ENCODE results near the gene SOX21. TPM values are rescaled to one million over a fixed set of nuclear protein-coding genes. Genes with fewer than 3 reads are reported as not detected.

The SOX21 gene
- total RNA-seq, 4 donors from 2014 or later, result not detected

DNA sequence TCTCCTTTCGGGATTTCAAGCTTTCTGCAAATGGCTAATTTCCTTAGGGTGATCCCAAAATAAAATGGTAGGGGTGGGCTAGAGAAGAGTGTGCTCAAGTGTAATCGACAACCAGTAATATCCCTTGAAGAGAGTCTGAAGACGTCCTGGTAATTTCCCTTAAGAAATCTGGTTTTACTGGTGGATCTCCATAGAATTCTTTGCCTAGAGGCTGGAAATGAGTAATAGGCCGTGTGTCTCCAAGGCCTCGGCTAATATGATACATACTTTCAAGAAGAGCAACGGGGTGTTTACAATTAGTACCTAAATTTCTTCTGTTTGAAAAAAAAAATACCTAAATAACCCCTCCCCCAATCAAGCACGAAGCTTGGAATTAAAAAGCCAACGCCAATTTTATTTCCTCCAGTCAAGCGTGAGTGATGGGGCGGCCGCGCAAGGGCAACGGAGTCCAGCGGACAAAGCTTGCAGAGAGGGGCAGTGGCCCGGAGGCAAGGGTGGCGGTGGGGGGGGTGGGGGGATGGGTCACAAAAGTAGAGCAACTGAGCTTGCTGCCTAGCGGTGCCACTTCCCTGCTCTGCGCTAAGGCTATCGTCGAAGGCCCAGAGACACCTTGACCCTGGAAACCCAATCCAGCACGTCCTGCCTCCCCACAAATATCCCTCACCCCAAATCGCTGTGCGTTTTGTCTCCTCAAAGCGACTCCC is 7.8 kb downstream of the SOX21 start:
- Histone ChIP-seq H3K27me3 (peaks cover 100% of the 10 kb centered on the region), H3K9me3 (no peaks in the 10 kb centered on the region), H3K36me3 (no peaks in the 10 kb centered on the region), H3K4me3 (no peak overlapping the region), H3K4me1 (peaks cover 0 to 8% (median 6%) of the 10 kb centered on the region in 4 donors), H3K27ac (no peak overlapping the region)
- TF ChIP-seq EP300 (IDR thresholded peaks at IDR 0.05; ENCODE audit: low read depth) (no peak), POLR2A (IDR thresholded peaks at IDR 0.05) (no peak), POLR2AphosphoS5 (IDR thresholded peaks at IDR 0.05) (no peak)
- TF ChIP-seq, protein P1, sequence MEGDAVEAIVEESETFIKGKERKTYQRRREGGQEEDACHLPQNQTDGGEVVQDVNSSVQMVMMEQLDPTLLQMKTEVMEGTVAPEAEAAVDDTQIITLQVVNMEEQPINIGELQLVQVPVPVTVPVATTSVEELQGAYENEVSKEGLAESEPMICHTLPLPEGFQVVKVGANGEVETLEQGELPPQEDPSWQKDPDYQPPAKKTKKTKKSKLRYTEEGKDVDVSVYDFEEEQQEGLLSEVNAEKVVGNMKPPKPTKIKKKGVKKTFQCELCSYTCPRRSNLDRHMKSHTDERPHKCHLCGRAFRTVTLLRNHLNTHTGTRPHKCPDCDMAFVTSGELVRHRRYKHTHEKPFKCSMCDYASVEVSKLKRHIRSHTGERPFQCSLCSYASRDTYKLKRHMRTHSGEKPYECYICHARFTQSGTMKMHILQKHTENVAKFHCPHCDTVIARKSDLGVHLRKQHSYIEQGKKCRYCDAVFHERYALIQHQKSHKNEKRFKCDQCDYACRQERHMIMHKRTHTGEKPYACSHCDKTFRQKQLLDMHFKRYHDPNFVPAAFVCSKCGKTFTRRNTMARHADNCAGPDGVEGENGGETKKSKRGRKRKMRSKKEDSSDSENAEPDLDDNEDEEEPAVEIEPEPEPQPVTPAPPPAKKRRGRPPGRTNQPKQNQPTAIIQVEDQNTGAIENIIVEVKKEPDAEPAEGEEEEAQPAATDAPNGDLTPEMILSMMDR (IDR thresholded peaks at IDR 0.05), result no peak
- intact Hi-C loops (cut with DNase I; ENCODE audit: low total_unique reads) (no loop called here), in situ Hi-C loops (cut with MboI; ENCODE audit: low pct_ligation_motif_present in 1 of 4, low pct_unique_long_range_greater_than_20kb in 1 of 4, low sequenced_read_pairs in 3 of 4) (no loop called here)
- no peak for DNase-seq
- WGBS, 2 donors (ENCODE audit: low coverage in 1 of 2), result 27 to 29% methylated on average over 8 to 24 of the region's 24 CpGs

DNA sequence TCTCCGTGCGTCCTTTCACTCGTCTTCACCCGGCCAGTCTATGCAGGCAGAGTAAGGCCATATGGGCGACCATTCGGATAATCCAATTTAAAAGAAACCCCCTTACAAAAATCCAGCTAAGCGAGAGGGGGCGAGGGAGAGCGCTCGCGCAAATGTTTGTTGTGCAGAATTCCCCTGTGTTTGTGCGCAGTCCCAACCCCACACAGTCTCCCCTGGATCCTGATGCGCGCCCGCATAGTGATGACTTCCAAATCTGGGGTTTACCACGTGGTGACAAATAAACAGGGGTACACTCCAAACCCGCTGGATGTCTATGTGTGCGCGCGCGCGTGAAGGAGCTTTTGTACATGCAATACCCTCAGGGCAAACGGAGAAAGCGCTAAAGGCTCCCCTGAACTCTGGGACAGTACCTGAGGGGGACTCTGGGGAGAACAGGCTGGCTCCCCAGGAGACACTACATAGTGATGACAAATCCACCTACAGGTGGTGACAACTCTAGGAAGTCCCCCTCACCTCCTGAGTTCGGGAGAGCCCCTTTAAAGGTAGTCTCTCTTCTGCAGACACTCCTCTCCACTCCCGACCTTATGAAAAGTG is 8.5 kb downstream of the SOX21 start:
- Histone ChIP-seq H3K4me3 (no peak overlapping the region), H3K27ac (no peak overlapping the region), H3K4me1 (peaks cover 0 to 8% (median 6%) of the 10 kb centered on the region in 4 donors), H3K9me3 (no peaks in the 10 kb centered on the region), H3K27me3 (peaks cover 100% of the 10 kb centered on the region), H3K36me3 (no peaks in the 10 kb centered on the region)
- DNase-seq, result no peak
- intact Hi-C loops (cut with DNase I; ENCODE audit: low total_unique reads), result no loop called here
- in situ Hi-C loops (cut with MboI; ENCODE audit: low pct_ligation_motif_present in 1 of 4, low pct_unique_long_range_greater_than_20kb in 1 of 4, low sequenced_read_pairs in 3 of 4), result no loop called here
- no peak for TF ChIP-seq POLR2A (IDR thresholded peaks at IDR 0.05)
- TF ChIP-seq POLR2AphosphoS5 (IDR thresholded peaks at IDR 0.05), result no peak
- TF ChIP-seq, protein P1 (IDR thresholded peaks at IDR 0.05), result no peak
- TF ChIP-seq EP300 (IDR thresholded peaks at IDR 0.05; ENCODE audit: low read depth), result no peak
- WGBS, 2 donors (ENCODE audit: low coverage in 1 of 2), result 24 to 28% methylated on average over 17 to 26 of the region's 26 CpGs

DNA sequence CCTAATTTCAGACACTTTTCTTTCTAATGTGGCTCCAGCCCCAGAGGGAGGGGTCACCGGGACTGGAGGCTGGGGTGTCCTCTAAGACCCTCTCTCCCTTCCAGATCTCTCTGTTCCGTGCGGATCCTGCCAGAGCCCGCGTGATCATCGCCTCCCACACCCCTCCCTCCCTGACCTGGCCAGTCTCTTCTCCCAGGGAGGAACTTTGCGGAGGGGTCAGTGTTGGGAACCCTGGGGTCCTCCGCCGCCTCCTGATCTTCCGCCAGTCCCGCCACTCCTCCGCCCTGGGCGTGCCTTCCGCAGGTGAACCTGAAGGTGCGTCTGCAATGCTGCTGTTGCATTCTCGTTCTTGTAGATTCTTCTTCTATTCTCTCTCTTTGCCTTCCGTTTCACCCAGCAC is 9.1 kb downstream of the SOX21 start:
- Histone ChIP-seq H3K9me3 (no peaks in the 10 kb centered on the region), H3K4me1 (peaks cover 0 to 8% (median 6%) of the 10 kb centered on the region in 4 donors), H3K4me3 (no peak overlapping the region), H3K36me3 (no peaks in the 10 kb centered on the region), H3K27me3 (peaks cover 100% of the 10 kb centered on the region), H3K27ac (no peak overlapping the region)
- in situ Hi-C loops (cut with MboI; ENCODE audit: low pct_ligation_motif_present in 1 of 4, low pct_unique_long_range_greater_than_20kb in 1 of 4, low sequenced_read_pairs in 3 of 4) (no loop called here), intact Hi-C loops (cut with DNase I; ENCODE audit: low total_unique reads) (no loop called here)
- WGBS, 2 donors (ENCODE audit: low coverage in 1 of 2), result 8 to 13% methylated on average over 6 to 17 of the region's 17 CpGs
- TF ChIP-seq POLR2A (IDR thresholded peaks at IDR 0.05), result no peak
- no peak for TF ChIP-seq EP300 (IDR thresholded peaks at IDR 0.05; ENCODE audit: low read depth)
- no peak for TF ChIP-seq POLR2AphosphoS5 (IDR thresholded peaks at IDR 0.05)
- TF ChIP-seq, protein P1 (IDR thresholded peaks at IDR 0.05), result no peak
- DNase-seq, result no peak

DNA sequence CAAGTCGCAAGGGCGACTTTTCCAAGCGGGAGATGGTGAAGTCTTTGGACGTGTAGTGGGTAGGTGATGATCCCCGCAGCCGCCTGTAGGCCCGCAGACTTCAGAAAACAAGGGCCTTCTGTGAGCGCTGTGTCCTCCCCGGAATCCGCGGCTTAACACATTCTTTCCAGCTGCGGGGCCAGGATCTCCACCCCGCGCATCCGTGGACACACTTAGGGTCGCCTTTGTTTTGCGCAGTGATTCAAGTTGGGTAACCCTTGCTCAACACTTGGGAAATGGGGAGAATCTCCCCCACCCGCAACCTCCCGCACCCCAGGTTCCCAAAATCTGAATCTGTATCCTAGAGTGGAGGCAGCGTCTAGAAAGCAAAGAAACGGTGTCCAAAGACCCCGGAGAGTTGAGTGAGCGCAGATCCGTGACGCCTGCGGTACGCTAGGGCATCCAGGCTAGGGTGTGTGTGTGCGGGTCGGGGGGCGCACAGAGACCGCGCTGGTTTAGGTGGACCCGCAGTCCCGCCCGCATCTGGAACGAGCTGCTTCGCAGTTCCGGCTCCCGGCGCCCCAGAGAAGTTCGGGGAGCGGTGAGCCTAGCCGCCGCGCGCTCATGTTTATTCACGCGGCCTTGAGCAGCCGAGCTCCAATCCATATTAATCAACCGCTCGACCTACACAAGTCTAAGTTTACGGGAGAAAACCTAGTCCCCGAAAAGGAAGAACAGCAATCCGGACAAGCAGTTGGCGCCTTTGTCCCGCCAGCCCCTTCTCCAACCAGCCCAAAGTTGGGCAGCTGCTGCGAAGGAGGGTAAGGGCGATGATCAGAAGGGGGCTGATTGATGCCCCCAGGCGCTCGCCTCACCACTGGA is 9.9 kb downstream of the SOX21 start:
- peaks cover 0 to 4% (median 4%) of the 10 kb centered on the region in 4 donors for H3K4me1 ChIP-seq
- in situ Hi-C loops (cut with MboI; ENCODE audit: low pct_ligation_motif_present in 1 of 4, low pct_unique_long_range_greater_than_20kb in 1 of 4, low sequenced_read_pairs in 3 of 4), result no loop called here

More for the DNA sequence above, 9.9 kb downstream of the SOX21 start:
- no peak overlapping the region for H3K4me3 ChIP-seq
- H3K36me3 ChIP-seq, result no peaks in the 10 kb centered on the region
- 27% methylated on average over 58 of the region's 60 CpGs; no CpG with 5 or more reads in 1 of the 2 donors for WGBS, 2 donors (ENCODE audit: low coverage in 1 of 2)
- intact Hi-C loops (cut with DNase I; ENCODE audit: low total_unique reads), result no loop called here
- H3K27ac ChIP-seq, result no peak overlapping the region
- no peak for DNase-seq
- peaks cover 96% of the 10 kb centered on the region for H3K27me3 ChIP-seq
- no peaks in the 10 kb centered on the region for H3K9me3 ChIP-seq
- TF ChIP-seq EP300 (IDR thresholded peaks at IDR 0.05; ENCODE audit: low read depth) (no peak), POLR2AphosphoS5 (IDR thresholded peaks at IDR 0.05) (no peak), POLR2A (IDR thresholded peaks at IDR 0.05) (no peak)
- TF ChIP-seq, protein P1 (IDR thresholded peaks at IDR 0.05), result no peak
